Cardiac fibroblast (primary cell): ENCODE data around the gene PSMB2.

Experiments
- DNase-seq, 2 donors: peaks; one replicate each; pipeline versions ENCODE4 v3.0.0 to v3.0.0-alpha.2; 2010; ENCODE audit warnings: low read depth in 2 of 2
- H3K4me3 ChIP-seq, 2 donors: replicated peaks in 1 of 2; 1 replicate in 1 of 2; 2 replicates in 1 of 2; pipeline ENCODE4 v1.5.1; 2011; ENCODE audit warnings: low read depth in 2 of 2, low read length in 2 of 2, mild to moderate bottlenecking in 2 of 2, moderate library complexity in 1 of 2
- CTCF ChIP-seq: IDR thresholded peaks from one replicate; pipeline ENCODE4 v1.5.1; 2011; ENCODE audit warnings: low read depth, mild to moderate bottlenecking, low read length, inconsistent platforms

Gene PSMB2

GRCh38 chr1:35555212-35555584, 86.1 kb downstream of the PSMB2 start:
- no peak for TF ChIP-seq CTCF
- no peak overlapping the region for H3K4me3 ChIP-seq
- DNase-seq = peak in 1 of 2 donors; percentile 44

- TF ChIP-seq CTCF = no peak
- no peak overlapping the region for H3K4me3 ChIP-seq
- no peak for DNase-seq
Measured at GRCh38 chr1:35554266-35555211, 86.8 kb downstream of the PSMB2 start.

- no peak overlapping the region for H3K4me3 ChIP-seq
- DNase-seq = no peak
- no peak for TF ChIP-seq CTCF
Measured at GRCh38 chr1:35553851-35554250, 87.5 kb downstream of the PSMB2 start.
